Measurements from ENCODE around the gene TRIM54. TPM values are rescaled to one million over a fixed set of nuclear protein-coding genes. Genes with fewer than 3 reads are reported as not detected.

TRIM54 gene
- total RNA-seq, 4 donors from 2014 or later, result 2.5 TPM; not detected in 3

GRCh38 chr2:27303093-27304025, 21.1 kb downstream of the TRIM54 start:
- no peak for DNase-seq (ENCODE audit: low spot score)
- no peak for ATAC-seq (ENCODE audit: low FRiP score)

GRCh38 chr2:27304488-27305240, 22.4 kb downstream of the TRIM54 start:
- ATAC-seq (ENCODE audit: low FRiP score), result no peak
- no peak for TF ChIP-seq CTCF (IDR thresholded peaks at IDR 0.05)
- DNase-seq (ENCODE audit: low spot score), result no peak

More at GRCh38 chr2:27303093-27304025, 21.1 kb downstream of the TRIM54 start:
- TF ChIP-seq CTCF (IDR thresholded peaks at IDR 0.05), result peak in 1 of 3 donors; percentile 35

- DNase-seq (ENCODE audit: low spot score) (no peak), ATAC-seq (ENCODE audit: low FRiP score) (no peak)
- no peak for TF ChIP-seq CTCF (IDR thresholded peaks at IDR 0.05)
Measured at GRCh38 chr2:27305516-27305915, 23.3 kb downstream of the TRIM54 start.

- ATAC-seq (ENCODE audit: low FRiP score), result no peak
- no peak for TF ChIP-seq CTCF (IDR thresholded peaks at IDR 0.05)
- DNase-seq (ENCODE audit: low spot score), result no peak
Measured at GRCh38 chr2:27306136-27306535, 23.9 kb downstream of the TRIM54 start.

GRCh38 chr2:27306573-27307286, 24.5 kb downstream of the TRIM54 start:
- TF ChIP-seq CTCF (IDR thresholded peaks at IDR 0.05), result no peak
- DNase-seq (ENCODE audit: low spot score), result no peak
- no peak for ATAC-seq (ENCODE audit: low FRiP score)

GRCh38 chr2:27307287-27307544, 25.0 kb downstream of the TRIM54 start:
- TF ChIP-seq CTCF (IDR thresholded peaks at IDR 0.05), result no peak
- ATAC-seq (ENCODE audit: low FRiP score) (no peak), DNase-seq (ENCODE audit: low spot score) (no peak)
